Iris pigment epithelial cell (primary cell): ENCODE measurements around the gene SLC36A1.

Experiments used
- DNase-seq: peaks from one replicate; pipeline ENCODE4 v3.0.0-alpha.2; 2011; ENCODE audit warnings: low read depth

Gene SLC36A1

GRCh38 chr5:151451626-151452520 is 4.5 kb downstream of the SLC36A1 start:
- peak; percentile 57 for DNase-seq

GRCh38 chr5:151454166-151454565 is 6.8 kb downstream of the SLC36A1 start:
- DNase-seq = no peak

GRCh38 chr5:151454889-151455288 is 7.5 kb downstream of the SLC36A1 start:
- DNase-seq = no peak

GRCh38 chr5:151456321-151456940 is 9.0 kb downstream of the SLC36A1 start:
- no peak for DNase-seq

GRCh38 chr5:151458314-151458713 is 10.9 kb downstream of the SLC36A1 start:
- DNase-seq = no peak

- DNase-seq = peak; percentile 62
Measured at GRCh38 chr5:151459680-151460324, 12.4 kb downstream of the SLC36A1 start.

GRCh38 chr5:151461312-151461711 is 13.9 kb downstream of the SLC36A1 start:
- DNase-seq = no peak

GRCh38 chr5:151463137-151464029 is 16.0 kb downstream of the SLC36A1 start:
- no peak for DNase-seq

GRCh38 chr5:151464101-151464500 is 16.7 kb downstream of the SLC36A1 start:
- no peak for DNase-seq

- no peak for DNase-seq
Measured at GRCh38 chr5:151465476-151465875, 18.1 kb downstream of the SLC36A1 start.

GRCh38 chr5:151467576-151467975 is 20.2 kb downstream of the SLC36A1 start:
- no peak for DNase-seq

- peak; percentile 39 for DNase-seq
Measured at GRCh38 chr5:151469386-151469785, 22.0 kb downstream of the SLC36A1 start.

- DNase-seq = no peak
Measured at GRCh38 chr5:151469992-151470391, 22.6 kb downstream of the SLC36A1 start.

- peak; percentile 80 for DNase-seq
Measured at GRCh38 chr5:151470439-151470838, 23.0 kb downstream of the SLC36A1 start.

GRCh38 chr5:151471276-151471675 is 23.9 kb downstream of the SLC36A1 start:
- DNase-seq = no peak

- no peak for DNase-seq
Measured at GRCh38 chr5:151474799-151475198, 27.4 kb downstream of the SLC36A1 start.

- no peak for DNase-seq
Measured at GRCh38 chr5:151475388-151475787, 28.0 kb downstream of the SLC36A1 start.

GRCh38 chr5:151476016-151476415 is 28.6 kb downstream of the SLC36A1 start:
- DNase-seq = no peak

GRCh38 chr5:151477101-151477500 is 29.7 kb downstream of the SLC36A1 start:
- DNase-seq = peak; percentile 75

- DNase-seq = peak; percentile 59
Measured at GRCh38 chr5:151480384-151481293, 33.2 kb downstream of the SLC36A1 start.

- peak; percentile 78 for DNase-seq
Measured at GRCh38 chr5:151483176-151483575, 35.8 kb downstream of the SLC36A1 start.
